Measurements from ENCODE around the gene CHD9NB. TPM values are rescaled to one million over a fixed set of nuclear protein-coding genes. Genes with fewer than 3 reads are reported as not detected.
A peak's percentile ranks its signal among the peaks of the same experiment; 100 is the strongest.

The CHD9NB gene
- not detected in 2 replicates for total RNA-seq (2011; cell fraction: chromatin; rRNA removed; ENCODE audit: low replicate concordance)
- not detected in 2 replicates for total RNA-seq (2011; cell fraction: nucleolus; rRNA removed)
- not detected in 2 replicates for total RNA-seq (2011; cell fraction: nucleoplasm; rRNA removed)
- not detected in 2 replicates for total RNA-seq (2014; rRNA removed)
- 0.07 TPM in 1 of 2 replicates, not detected in the other for total RNA-seq (2014; rRNA removed; fragmentation: Illumina TruSeq; extraction: Trizol)
- total RNA-seq (2015; rRNA removed; fragmentation: Illumina TruSeq; extraction: Trizol): not detected in 2 replicates
- 0.13 TPM in 1 of 2 replicates, not detected in the other for total RNA-seq (2021)
- polyA plus RNA-seq (2011; rRNA removed): not detected in 2 replicates
- polyA plus RNA-seq (2011; cell fraction: cytosol; rRNA removed): not detected in 2 replicates
- polyA plus RNA-seq (2011; cell fraction: nucleus; rRNA removed): 0.07 TPM in 1 of 2 replicates, not detected in the other
- 0.10 TPM in 1 of 2 replicates, not detected in the other for polyA plus RNA-seq (2012)
- 0.10 and 0.29 TPM in 2 replicates for polyA plus RNA-seq (2014; fragmentation: Illumina TruSeq; extraction: Trizol)
- under 1 TPM in 1 of 2 experiments, not detected in 1; 0.06 TPM for polyA plus RNA-seq (2014; fragmentation: Nextera tagmentation; extraction: Ambion mirVana)
- 0.19 TPM in 1 of 2 replicates, not detected in the other for polyA plus RNA-seq (2014; rRNA removed)
- polyA minus RNA-seq (2011; rRNA and poly(A)+ RNA removed): not detected in 2 replicates
- not detected in 2 replicates for polyA minus RNA-seq (2011; cell fraction: cytosol; rRNA and poly(A)+ RNA removed)
- polyA minus RNA-seq (2011; cell fraction: nucleus; rRNA and poly(A)+ RNA removed): not detected in 2 replicates
- Bru-seq, nascent RNA: percentile 30 among the genes with signal in this experiment
- percentile 18 among the genes with signal in this experiment for BruChase-seq, experiment 1, labeled RNA remaining after a 2-hour chase
- percentile 21 among the genes with signal in this experiment for BruChase-seq, experiment 2, labeled RNA remaining after a 6-hour chase
- long read RNA-seq, experiment 1: 0 reads
- long read RNA-seq, experiment 2: 0 reads
- long read RNA-seq, experiment 3: 0 reads

GRCh38 chr16:53052519-53053501 lies at the start of gene CHD9NB:
TSS of gene CHD9NB (minus strand) at chr16:53052897. CDS start at chr16:53044158, 8,739 bp downstream.
- Histone ChIP-seq H3K9ac (ENCODE audit: insufficient read depth in 1 of 2, low read depth in 2 of 2, low read length in 2 of 2) (peak within 1 kb of the TSS in 1 of 2 experiments; percentile 55; a peak in 1 of 4 replicates), H4K20me1 (replicated peaks; ENCODE audit: control insufficient read depth, insufficient read depth, low read length) (no peaks in the 10 kb centered on the region), H3K4me3 (no peak within 1 kb of the TSS), H3K4me1 (replicated peaks in 1 of 2; ENCODE audit: control insufficient read depth in 2 of 2, insufficient read depth in 2 of 2, low read length in 2 of 2) (peaks cover 17 to 27% of the 10 kb centered on the region in 2 experiments; a peak in 4 of 5 replicates), H3K4me2 (ENCODE audit: insufficient read depth, low read length) (peak within 1 kb of the TSS; percentile 55), H3K27ac (ENCODE audit: extremely low read depth, low read depth, low read length) (peak within 1 kb of the TSS; percentile 30; the same call in 1 of the 3 replicates), H3K27me3 (ENCODE audit: control insufficient read depth in 2 of 2, insufficient read depth in 2 of 2, low read length in 2 of 2) (no peaks in the 10 kb centered on the region), H3K9me1 (ENCODE audit: control insufficient read depth, insufficient read depth, low read length) (no peaks in the 10 kb centered on the region), H3K9me3 (replicated peaks; ENCODE audit: control insufficient read depth, insufficient read depth, low read depth, low read length) (no peaks in the 10 kb centered on the region), H2AFZ (ENCODE audit: low read depth, low read length) (peak within 1 kb of the TSS; percentile 87), H3K36me3 (ENCODE audit: control insufficient read depth, insufficient read depth, low read length) (peaks cover 3% of the 10 kb centered on the region; the same call in 1 of the 3 replicates), H3K79me2 (ENCODE audit: control insufficient read depth, insufficient read depth, low read length) (peaks cover 34% of the 10 kb centered on the region)
- intact Hi-C loops (cut with micrococcal nuclease): loop anchor here (10.0 kb wide), 1 partner anchor 232 kb away; no protein-coding TSS in a partner anchor
- no TSS peak for BruUV-seq (replicated peaks)
- 0% methylated on average over 1 of the region's 2 CpGs for WGBS (ENCODE audit: insufficient coverage, low coverage, missing lambda C conversion rate)
- ChIA-PET CTCF (ENCODE audit: low intra/inter-chr PET ratio) (interaction anchor here (1.3 kb wide), 1 partner anchor 155 kb away, joined by 4 read pairs; no protein-coding TSS in a partner anchor), POLR2A (no interaction called here)
- in situ Hi-C loops (cut with MboI): loop anchor here (10.0 kb wide), 1 partner anchor 452 kb away; the partner anchor contains the start of gene AKTIP
- FAIRE-seq (peak; percentile 37), DNase-seq (ENCODE audit: extremely low read depth in 1 of 4, low spot score in 3 of 4) (peak in 1 of 4 experiments; percentile 54), ATAC-seq (no peak)
- TF ChIP-seq ZNF311 (CRISPR knock-in tag; IDR thresholded peaks at IDR 0.05) (no peak), ZNF717 (CRISPR knock-in tag; IDR thresholded peaks at IDR 0.05) (no peak), TARDBP (IDR thresholded peaks at IDR 0.05) (no peak), RB1 (IDR thresholded peaks at IDR 0.05; ENCODE audit: low read depth) (no peak), HEY1 (CRISPR knock-in tag; IDR thresholded peaks at IDR 0.05; ENCODE audit: borderline replicate concordance) (no peak), SAFB (IDR thresholded peaks at IDR 0.05; ENCODE audit: borderline replicate concordance, low read depth, low read length) (no peak), SMARCE1 (IDR thresholded peaks at IDR 0.05) (no peak), ZZZ3 (IDR thresholded peaks at IDR 0.05) (no peak), YBX1 (IDR thresholded peaks at IDR 0.05) (no peak), MBD2 (IDR thresholded peaks at IDR 0.05; ENCODE audit: borderline replicate concordance, low read depth) (no peak), SMARCB1 (IDR thresholded peaks at IDR 0.05; ENCODE audit: insufficient read length, low read depth) (no peak), ETV6 (IDR thresholded peaks at IDR 0.05; ENCODE audit: borderline replicate concordance in 1 of 2, low read depth in 2 of 2, low read length in 1 of 2) (no peak), ETV6 (CRISPR knock-in tag; IDR thresholded peaks at IDR 0.05; ENCODE audit: borderline replicate concordance) (no peak), MECOM (CRISPR knock-in tag; IDR thresholded peaks at IDR 0.05) (no peak)

Measured in K562 (cell line).